H1 (cell line): ENCODE results near the gene ARID1B. TPM values are rescaled to one million over a fixed set of nuclear protein-coding genes. Genes with fewer than 3 reads are reported as not detected.

Experiments used
- CTCF ChIA-PET: fragments of 300-600 bp; sonication (Branson Sonifier 250); formaldehyde crosslinking; loops from one replicate; lab custom pipeline; 2021; ENCODE audit not compliant: partially characterized antibody; lab: Charles Lee
- POLR2A ChIA-PET: fragments of 300-600 bp; sonication (Branson Sonifier 250); formaldehyde crosslinking; loops from one replicate; lab custom pipeline; 2021; ENCODE audit warnings: inconsistent platforms; ENCODE audit not compliant: partially characterized antibody; lab: Charles Lee
- DNase-seq, 2 experiments: peaks; one replicate each; pipeline versions ENCODE4 v3.0.0 to v3.0.0-alpha.2; 2010 to 2022; ENCODE audit warnings: low spot score in 2 of 2, low read depth in 1 of 2, mixed read lengths in 1 of 2
- FAIRE-seq: peaks from 2 replicates; lab custom pipeline; 2011; peaks lifted over from hg19 to GRCh38; lab: Jason Lieb, UNC
- H2AFZ ChIP-seq: 2 replicates; pipeline ENCODE4 v1.8.1; 2012; ENCODE audit warnings: low read length, inconsistent platforms
- H2AK5ac ChIP-seq: 2 replicates; pipeline ENCODE4 v1.6.1; 2013; ENCODE audit warnings: low read depth, low read length
- H2BK120ac ChIP-seq: replicated peaks from 2 replicates; pipeline ENCODE3; 2013; ENCODE audit warnings: low read depth, low read length, inconsistent platforms
- H2BK12ac ChIP-seq: 2 replicates; pipeline ENCODE4 v1.6.1; 2013; ENCODE audit warnings: low read depth, low read length
- H2BK15ac ChIP-seq: 2 replicates; pipeline ENCODE4 v1.6.1; 2013; ENCODE audit warnings: low read length
- H2BK20ac ChIP-seq: 2 replicates; pipeline ENCODE4 v1.6.1; 2013; ENCODE audit warnings: low read length
- H2BK5ac ChIP-seq: 2 replicates; pipeline ENCODE4 v1.6.1; 2013; ENCODE audit warnings: low read depth, low read length
- H3K14ac ChIP-seq: 2 replicates; pipeline ENCODE4 v1.6.1; 2013; ENCODE audit warnings: inconsistent platforms; ENCODE audit not compliant: insufficient read length
- H3K18ac ChIP-seq: 2 replicates; pipeline ENCODE4 v1.6.1; 2013; ENCODE audit warnings: low read length; ENCODE audit errors: extremely low read depth
- H3K23ac ChIP-seq: 2 replicates; pipeline ENCODE4 v1.6.1; 2013; ENCODE audit warnings: inconsistent platforms; ENCODE audit not compliant: insufficient read length
- H3K23me2 ChIP-seq: 2 replicates; pipeline ENCODE4 v1.6.1; 2013; ENCODE audit warnings: low read depth, low read length
- H3K27ac ChIP-seq: 2 replicates; pipeline ENCODE4 v1.6.1; 2011; ENCODE audit warnings: low read depth, low read length, inconsistent platforms
- H3K27me3 ChIP-seq, 4 experiments: replicated peaks in 1 of 4; 1 replicate in 1 of 4; 2 replicates in 3 of 4; pipeline versions ENCODE4 v1.6.1 to v1.8.1; 2011 to 2013; ENCODE audit warnings: low read length in 3 of 4, mild to moderate bottlenecking in 3 of 4, inconsistent platforms in 2 of 4, mixed read lengths in 2 of 4, moderate library complexity in 1 of 4; ENCODE audit not compliant: control insufficient read depth in 3 of 4, insufficient read depth in 3 of 4; ENCODE audit errors: extremely low read depth in 1 of 4
- H3K36me3 ChIP-seq, 4 experiments: 2 replicates each; pipeline versions ENCODE4 v1.6.1 to v1.8.1; 2011 to 2013; ENCODE audit warnings: mild to moderate bottlenecking in 4 of 4, low read length in 3 of 4, moderate library complexity in 2 of 4, control low read depth in 1 of 4, inconsistent platforms in 1 of 4; ENCODE audit not compliant: insufficient read depth in 4 of 4, control insufficient read depth in 2 of 4
- H3K4ac ChIP-seq: replicated peaks from 2 replicates; pipeline ENCODE3; 2013; ENCODE audit warnings: low read length, low read depth, mixed read lengths, inconsistent platforms; ENCODE audit not compliant: insufficient read length
- H3K4me1 ChIP-seq, 4 experiments: replicated peaks in 1 of 4; 1 replicate in 1 of 4; 2 replicates in 3 of 4; pipeline versions ENCODE4 v1.6.1 to v1.8.1; 2011 to 2013; ENCODE audit warnings: low read length in 3 of 4, inconsistent platforms in 2 of 4, mixed read lengths in 1 of 4; ENCODE audit not compliant: insufficient read depth in 4 of 4, control insufficient read depth in 3 of 4
- H3K4me2 ChIP-seq, 2 experiments: 2 replicates each; pipeline versions ENCODE4 v1.6.1 to v1.8.1; 2011 to 2013; ENCODE audit warnings: low read depth in 2 of 2, low read length in 2 of 2, control low read depth in 1 of 2, inconsistent platforms in 1 of 2, mild to moderate bottlenecking in 1 of 2; ENCODE audit not compliant: insufficient read depth in 1 of 2
- H3K4me3 ChIP-seq, 4 experiments: fragments of 200-600, 300-600 bp in 1 of 4; sonication (generic), shearing (Covaris generic), sonication (Bioruptor Twin) in 1 of 4; 2 replicates each; pipeline versions ENCODE4 v1.5.1 to v1.8.1; 2011 to 2016; ENCODE audit warnings: low read length in 4 of 4, low read depth in 3 of 4, control low read depth in 2 of 4, inconsistent platforms in 2 of 4, mild to moderate bottlenecking in 2 of 4, mixed read lengths in 1 of 4, moderate library complexity in 1 of 4; ENCODE audit not compliant: insufficient read depth in 2 of 4; ENCODE audit errors: extremely low read depth in 1 of 4
- H3K56ac ChIP-seq: replicated peaks from 2 replicates; pipeline ENCODE3; 2013; ENCODE audit warnings: low read depth, mild to moderate bottlenecking, mixed read lengths, low read length, inconsistent platforms; ENCODE audit not compliant: insufficient read length
- H3K79me1 ChIP-seq: 2 replicates; pipeline ENCODE4 v1.6.1; 2013; ENCODE audit warnings: low read depth, low read length, control low read depth
- H3K79me2 ChIP-seq, 2 experiments: 2 replicates each; pipeline versions ENCODE4 v1.6.1 to v1.8.1; 2012 to 2013; ENCODE audit warnings: low read length in 2 of 2, mild to moderate bottlenecking in 2 of 2, inconsistent platforms in 1 of 2; ENCODE audit not compliant: insufficient read depth in 2 of 2, control insufficient read depth in 1 of 2
- H3K9ac ChIP-seq, 4 experiments: replicated peaks in 1 of 4; 1 replicate in 1 of 4; 2 replicates in 3 of 4; pipeline versions ENCODE4 v1.6.1 to v1.8.1; 2011 to 2013; ENCODE audit warnings: low read depth in 3 of 4, low read length in 3 of 4, control low read depth in 2 of 4, mild to moderate bottlenecking in 2 of 4, moderate library complexity in 2 of 4, inconsistent platforms in 1 of 4; ENCODE audit errors: extremely low read depth in 1 of 4
- H3K9me3 ChIP-seq, 2 experiments: 2 replicates each; pipeline versions ENCODE4 v1.6.1 to v1.8.1; 2012 to 2013; ENCODE audit warnings: mild to moderate bottlenecking in 2 of 2, moderate library complexity in 2 of 2, control low read depth in 1 of 2, inconsistent platforms in 1 of 2, low read depth in 1 of 2, low read length in 1 of 2, mixed read lengths in 1 of 2; ENCODE audit not compliant: insufficient read depth in 2 of 2
- H4K20me1 ChIP-seq, 2 experiments: replicated peaks in 1 of 2; 2 replicates each; pipeline versions ENCODE3 to v1.8.1; 2011 to 2013; ENCODE audit warnings: inconsistent platforms in 2 of 2, low read length in 2 of 2, mild to moderate bottlenecking in 1 of 2; ENCODE audit not compliant: insufficient read depth in 2 of 2, control insufficient read depth in 1 of 2
- H4K5ac ChIP-seq: 2 replicates; pipeline ENCODE4 v1.6.1; 2013; ENCODE audit warnings: low read length, low read depth, mixed read lengths, inconsistent platforms; ENCODE audit not compliant: insufficient read length
- H4K8ac ChIP-seq: 2 replicates; pipeline ENCODE4 v1.8.0; 2013; ENCODE audit warnings: mild to moderate bottlenecking, moderate library complexity, low read length, inconsistent platforms; ENCODE audit not compliant: insufficient read depth; ENCODE audit errors: extremely low read depth
- H4K91ac ChIP-seq: replicated peaks from 2 replicates; pipeline ENCODE3; 2013; ENCODE audit warnings: low read length, mixed read lengths, inconsistent platforms; ENCODE audit not compliant: insufficient read length
- JUN ChIP-seq: IDR thresholded peaks from 2 replicates; pipeline ENCODE4 v1.6.1; 2011; ENCODE audit warnings: low read depth, mild to moderate bottlenecking, improper control_type of control experiment, low read length
- POLR2A ChIP-seq, 2 experiments: IDR thresholded peaks; 1 replicate in 1 of 2; 2 replicates in 1 of 2; pipeline ENCODE4 v1.6.1; 2011; ENCODE audit warnings: low read depth in 2 of 2, low read length in 2 of 2, mild to moderate bottlenecking in 2 of 2; ENCODE audit errors: control extremely low read depth in 1 of 2
- SAP30 ChIP-seq: fragments of 300-600 bp; sonication (generic); IDR thresholded peaks from 2 replicates; pipeline ENCODE4 v1.7.1; 2012; ENCODE audit warnings: low read length, moderate library complexity, mild to moderate bottlenecking, inconsistent platforms; ENCODE audit not compliant: insufficient read depth, insufficient replicate concordance
- SP1 ChIP-seq: IDR thresholded peaks from 2 replicates; pipeline ENCODE4 v1.6.1; 2011; ENCODE audit warnings: low read depth, low read length
- TCF12 ChIP-seq: IDR thresholded peaks from 2 replicates; pipeline ENCODE4 v1.6.1; 2011; ENCODE audit warnings: low read depth, mild to moderate bottlenecking, low read length
- WGBS, 2 experiments: shearing (Covaris generic) in 1 of 2; methylation state at CpG; one replicate each; pipeline versions ENCODE4 v1.1.6 to v1.1.7; 2013 to 2015; ENCODE audit warnings: low lambda C conversion rate in 2 of 2, mixed read lengths in 2 of 2, inconsistent platforms in 1 of 2, low coverage in 1 of 2, missing lambda C conversion rate in 1 of 2; ENCODE audit not compliant: insufficient replicate concordance in 2 of 2, insufficient coverage in 1 of 2, insufficient read length in 1 of 2; ENCODE audit errors: extremely low coverage in 1 of 2, missing lambda C conversion rate in 1 of 2; 5-methylcytosine and 5-hydroxymethylcytosine counted together
- polyA plus RNA-seq, 7 experiments: library from polyadenylated mRNA; depleted of rRNA in 3 of 7; stranded (reverse) in 5 of 7; unstranded in 2 of 7; fragments of >200 nt in 5 of 7; fragments of 200-250 nt in 2 of 7; gene quantifications; 1 replicate in 5 of 7; 2 replicates in 1 of 7; 4 replicates in 1 of 7; pipeline versions ENCODE4 v1.2.1 to v1.2.3, GENCODE V29; 2011 to 2013; ENCODE audit warnings: missing spikeins in 2 of 7, mixed read lengths in 2 of 7
- total RNA-seq: library from RNA; stranded (reverse); fragmentation: NEBNext Ultra II Directional; extraction: Animal tissue kit (Norgen Biotek cat#: 25700); gene quantifications from 2 replicates; pipeline ENCODE4 v1.2.1, GENCODE V29; 2021

The ARID1B gene
- total and polyA plus RNA-seq, 2 of the 8 experiments (the other 6 are each of a cell fraction or from before 2014, with no cell fraction given), result 24.3 to 70.3 TPM

DNA sequence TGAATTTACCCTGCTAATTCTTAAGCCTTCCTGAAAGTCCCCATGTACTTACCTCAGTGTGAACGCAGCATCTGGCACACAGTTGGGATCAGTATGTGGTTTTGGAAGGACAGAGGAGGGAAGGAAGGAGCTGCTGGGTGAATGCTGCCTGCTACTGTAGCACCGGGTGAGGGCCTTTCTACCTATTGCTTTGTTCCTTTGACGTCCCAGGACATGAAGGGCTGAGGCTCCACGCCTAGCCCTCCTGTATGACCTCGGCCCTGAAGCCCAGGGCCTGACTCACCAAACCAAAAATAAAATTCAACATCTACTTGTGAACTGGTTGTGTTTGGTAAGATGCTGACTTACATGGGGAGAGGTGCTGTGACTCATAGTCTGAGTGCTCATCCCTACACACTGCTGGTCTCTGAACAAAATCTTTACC lies 51.1 kb downstream of the ARID1B start:
- H2BK5ac ChIP-seq, result no peak overlapping the region
- no peak overlapping the region for H4K8ac ChIP-seq
- no peak overlapping the region for H3K23ac ChIP-seq
- H3K27ac ChIP-seq, result no peak overlapping the region
- H4K91ac ChIP-seq, result no peak overlapping the region
- 78% methylated on average over 5 of the region's 5 CpGs; no CpG with 5 or more reads in 1 of the 2 experiments for WGBS, 2 experiments
- H2AK5ac ChIP-seq, result no peak overlapping the region; the same call in 1 of the 2 replicates
- FAIRE-seq (no peak), DNase-seq (no peak)
- no peak overlapping the region for H3K14ac ChIP-seq
- no peaks in the 10 kb centered on the region for H3K9me3 ChIP-seq
- no peak overlapping the region for H3K9ac ChIP-seq
- no peak overlapping the region for H4K5ac ChIP-seq
- no peak overlapping the region for H2BK120ac ChIP-seq
- no peak overlapping the region for H2BK15ac ChIP-seq
- H2BK20ac ChIP-seq, result no peak overlapping the region
- peaks cover 0 to 22% (median 0%) of the 10 kb centered on the region in 4 experiments; a peak in 2 of 8 replicates for H3K36me3 ChIP-seq
- ChIA-PET POLR2A (interaction anchor here (0.6 to 1.4 kb wide), 4 partner anchors 7 to 203 kb away, joined by 3 to 6 read pairs (median 4); no protein-coding TSS in a partner anchor), CTCF (interaction anchor here (0.6 to 2.7 kb wide), 4 partner anchors 8 to 42 kb away, joined by 3 to 12 read pairs (median 6); no protein-coding TSS in a partner anchor)
- no peaks in the 10 kb centered on the region for H3K27me3 ChIP-seq
- H3K4me1 ChIP-seq, result peaks cover 0 to 16% (median 11%) of the 10 kb centered on the region in 4 experiments; a peak in 5 of 7 replicates
- peaks cover 16% of the 10 kb centered on the region for H3K79me1 ChIP-seq
- H3K4me2 ChIP-seq, result peak overlapping the region in 1 of 2 experiments; percentile 1; a peak in 1 of 4 replicates
- peaks cover 8 to 96% of the 10 kb centered on the region in 2 experiments for H3K79me2 ChIP-seq
- no peaks in the 10 kb centered on the region for H3K23me2 ChIP-seq
- H3K56ac ChIP-seq, result no peak overlapping the region
- H4K20me1 ChIP-seq, result peaks cover 20 to 22% of the 10 kb centered on the region in 2 experiments
- H3K4ac ChIP-seq, result no peak overlapping the region
- no peak overlapping the region for H3K18ac ChIP-seq
- H3K4me3 ChIP-seq, result no peak overlapping the region
- no peak overlapping the region for H2AFZ ChIP-seq
- no peak overlapping the region for H2BK12ac ChIP-seq
- no peak for TF ChIP-seq POLR2A (IDR thresholded peaks at IDR 0.05; ENCODE audit: control extremely low read depth in 1 of 2, low read depth in 2 of 2, low read length in 2 of 2)
- no peak for TF ChIP-seq JUN
- no peak for TF ChIP-seq SAP30
- TF ChIP-seq TCF12, result no peak
- no peak for TF ChIP-seq SP1
